Keratinocyte (primary cell): ENCODE measurements around the gene SLC43A1. TPM values are rescaled to one million over a fixed set of nuclear protein-coding genes. Genes with fewer than 3 reads are reported as not detected.

Source experiments
- DNase-seq: peaks from one replicate; pipeline ENCODE4 v3.0.0-alpha.2; 2011; ENCODE audit warnings: low read depth, missing footprints, low spot score
- FAIRE-seq: peaks from 2 replicates; lab custom pipeline; 2011; peaks lifted over from hg19 to GRCh38; lab: Jason Lieb, UNC
- H2AFZ ChIP-seq: 2 replicates; pipeline ENCODE4 v1.6.0; 2012; ENCODE audit warnings: low read length, control low read depth, inconsistent platforms; ENCODE audit not compliant: control insufficient read depth
- H3K27ac ChIP-seq: 2 replicates; pipeline ENCODE4 v1.5.1; 2011; ENCODE audit warnings: low read length; ENCODE audit not compliant: control insufficient read depth, insufficient read depth
- H3K27me3 ChIP-seq: 3 replicates; pipeline ENCODE4 v1.6.0; 2011; ENCODE audit warnings: low read length; ENCODE audit not compliant: control insufficient read depth, insufficient read depth; ENCODE audit errors: extremely low read depth
- H3K36me3 ChIP-seq, 2 experiments: 2 replicates in 1 of 2; 3 replicates in 1 of 2; pipeline ENCODE4 v1.5.1; 2011; ENCODE audit warnings: low read length in 2 of 2, mild to moderate bottlenecking in 1 of 2; ENCODE audit not compliant: control insufficient read depth in 2 of 2, insufficient read depth in 2 of 2; ENCODE audit errors: extremely low read depth in 1 of 2
- H3K4me1 ChIP-seq: 3 replicates; pipeline ENCODE4 v1.5.1; 2011; ENCODE audit warnings: low read length; ENCODE audit not compliant: control insufficient read depth, insufficient read depth; ENCODE audit errors: extremely low read depth
- H3K4me2 ChIP-seq: 3 replicates; pipeline ENCODE4 v1.6.0; 2011; ENCODE audit warnings: low read depth, low read length; ENCODE audit not compliant: control insufficient read depth, insufficient read depth; ENCODE audit errors: extremely low read depth
- H3K4me3 ChIP-seq, 3 experiments: fragments of 200-600 bp in 1 of 3; sonication (generic) in 1 of 3; 2 replicates in 2 of 3; 3 replicates in 1 of 3; pipeline ENCODE4 v1.5.1; 2011 to 2016; ENCODE audit warnings: low read length in 3 of 3, mild to moderate bottlenecking in 3 of 3, control low read depth in 2 of 3, inconsistent platforms in 1 of 3, low read depth in 1 of 3, mixed read lengths in 1 of 3, mixed run types in 1 of 3, moderate library complexity in 1 of 3; ENCODE audit not compliant: control insufficient read depth in 2 of 3, insufficient read depth in 2 of 3; ENCODE audit errors: extremely low read depth in 1 of 3
- H3K79me2 ChIP-seq: 2 replicates; pipeline ENCODE4 v1.6.0; 2012; ENCODE audit warnings: low read length; ENCODE audit not compliant: control insufficient read depth, insufficient read depth
- H3K9ac ChIP-seq: 3 replicates; pipeline ENCODE4 v1.6.0; 2011; ENCODE audit warnings: low read length; ENCODE audit not compliant: control insufficient read depth, insufficient read depth; ENCODE audit errors: extremely low read depth
- H3K9me1 ChIP-seq: 3 replicates; pipeline ENCODE4 v1.6.0; 2011; ENCODE audit warnings: low read length; ENCODE audit not compliant: control insufficient read depth, insufficient read depth; ENCODE audit errors: extremely low read depth
- H3K9me3 ChIP-seq: 2 replicates; pipeline ENCODE4 v1.5.1; 2012; ENCODE audit warnings: low read depth, low read length; ENCODE audit not compliant: control insufficient read depth
- H4K20me1 ChIP-seq: 3 replicates; pipeline ENCODE4 v1.6.0; 2011; ENCODE audit warnings: low read length; ENCODE audit not compliant: control insufficient read depth, insufficient read depth; ENCODE audit errors: extremely low read depth
- CTCF ChIP-seq, 3 experiments: IDR thresholded peaks in 1 of 3; conservative IDR thresholded peaks in 1 of 3; optimal IDR thresholded peaks in 1 of 3; 2 replicates in 2 of 3; 3 replicates in 1 of 3; pipeline versions ENCODE3 to v1.5.1; 2011; ENCODE audit warnings: low read length in 3 of 3, mild to moderate bottlenecking in 3 of 3, moderate library complexity in 2 of 3, control low read depth in 1 of 3, inconsistent platforms in 1 of 3; ENCODE audit not compliant: insufficient read depth in 2 of 3; ENCODE audit errors: extremely low read depth in 1 of 3
- EZH2 ChIP-seq: IDR thresholded peaks from one replicate; pipeline ENCODE4 v1.6.1; 2012; ENCODE audit warnings: inconsistent platforms, mild to moderate bottlenecking, low read length, moderate library complexity
- dilution Hi-C: fragments of 300-500 bp; cut with MboI; formaldehyde crosslinking; loops from one replicate; pipeline ENCODE4 v1.7.0; 2020; ENCODE audit warnings: low sequenced_read_pairs; ENCODE audit not compliant: extremely low pct_ligation_motif_present
- polyA plus RNA-seq, 5 experiments: library from polyadenylated mRNA; depleted of rRNA in 3 of 5; stranded (reverse) in 3 of 5; stranded (forward) in 1 of 5; unstranded in 1 of 5; fragments of >200 nt; gene quantifications; 1 replicate in 1 of 5; 2 replicates in 3 of 5; 3 replicates in 1 of 5; pipeline versions ENCODE4 v1.2.1 to v1.2.3, GENCODE V29; 2011 to 2012; ENCODE audit warnings: missing spikeins in 2 of 5, low read depth in 1 of 5, low replicate concordance in 1 of 5

SLC43A1 gene
- polyA plus RNA-seq, 1 donor (not counting 4 experiments of a cell fraction or from before 2014, with no cell fraction given): 0.75 TPM

- no peak overlapping the region for H3K9ac ChIP-seq
- H3K9me3 ChIP-seq: no peaks in the 10 kb centered on the region
- dilution Hi-C loops: no loop called here
- no peaks in the 10 kb centered on the region for H3K9me1 ChIP-seq
- no peak for DNase-seq
- no peak overlapping the region for H2AFZ ChIP-seq
- no peak overlapping the region for H3K4me2 ChIP-seq
- no peaks in the 10 kb centered on the region for H3K27me3 ChIP-seq
- H3K36me3 ChIP-seq: peaks cover 7 to 27% of the 10 kb centered on the region in 2 experiments
- no peak overlapping the region for H3K27ac ChIP-seq
- H3K4me1 ChIP-seq: peaks cover 4% of the 10 kb centered on the region
- no peak for FAIRE-seq
- H3K79me2 ChIP-seq: no peaks in the 10 kb centered on the region
- TF ChIP-seq EZH2 (no peak), CTCF (optimal IDR thresholded peaks at IDR 0.05 in 1 of 3, IDR thresholded peaks at IDR 0.05 in 1 of 3, conservative IDR thresholded peaks at IDR 0.05 in 1 of 3; ENCODE audit: extremely low read depth in 1 of 3, insufficient read depth in 2 of 3, low read length in 3 of 3) (no peak)
- no peak overlapping the region for H3K4me3 ChIP-seq
- no peaks in the 10 kb centered on the region for H4K20me1 ChIP-seq
Observed at GRCh38 chr11:57551941-57552340, 36.4 kb upstream of the SLC43A1 start.

GRCh38 chr11:57549983-57550382 is 34.5 kb upstream of the SLC43A1 start:
- no peak overlapping the region for H3K4me3 ChIP-seq
- H3K27ac ChIP-seq: no peak overlapping the region
- FAIRE-seq: no peak
- H2AFZ ChIP-seq: no peak overlapping the region
- H4K20me1 ChIP-seq: no peaks in the 10 kb centered on the region
- peaks cover 4% of the 10 kb centered on the region for H3K4me1 ChIP-seq
- H3K9ac ChIP-seq: no peak overlapping the region
- TF ChIP-seq EZH2 (no peak), CTCF (optimal IDR thresholded peaks at IDR 0.05 in 1 of 3, IDR thresholded peaks at IDR 0.05 in 1 of 3, conservative IDR thresholded peaks at IDR 0.05 in 1 of 3; ENCODE audit: extremely low read depth in 1 of 3, insufficient read depth in 2 of 3, low read length in 3 of 3) (no peak)
- no peaks in the 10 kb centered on the region for H3K27me3 ChIP-seq
- peaks cover 7 to 27% of the 10 kb centered on the region in 2 experiments for H3K36me3 ChIP-seq
- H3K9me3 ChIP-seq: no peaks in the 10 kb centered on the region
- DNase-seq: no peak
- dilution Hi-C loops: no loop called here
- no peaks in the 10 kb centered on the region for H3K9me1 ChIP-seq
- H3K79me2 ChIP-seq: no peaks in the 10 kb centered on the region
- H3K4me2 ChIP-seq: no peak overlapping the region
